Subcutaneous adipose tissue (tissue), 4 donors: ENCODE data around the gene LSM4. TPM values are rescaled to one million over a fixed set of nuclear protein-coding genes. Genes with fewer than 3 reads are reported as not detected.

Experiments
- CTCF ChIP-seq: fragments of 450-650 bp; IDR thresholded peaks from one replicate; pipeline ENCODE4 v1.5.1; 2016; ENCODE audit warnings: low read depth, mild to moderate bottlenecking, control low read depth, antibody characterized with exemption, moderate library complexity
- total RNA-seq, 4 donors: library from RNA; depleted of rRNA; stranded (reverse); fragments of >200 nt; gene quantifications; one replicate each; pipeline ENCODE4 v1.1.0, GENCODE V29; 2016

Gene LSM4
- total RNA-seq, 4 donors from 2014 or later, result 70.3 to 87.7 (median 81.4) TPM

GRCh38 chr19:18274219-18274780 is 48.6 kb downstream of the LSM4 start, which contains the start of gene IQCN:
IQCN (minus strand) TSS chr19:18274452; CDS start chr19:18269478, 4,974 bp downstream.
- no peak for TF ChIP-seq CTCF

GRCh38 chr19:18273561-18274218 is 49.2 kb downstream of the LSM4 start:
- TF ChIP-seq CTCF, result no peak

- no peak for TF ChIP-seq CTCF
These were observed 51.4 kb downstream of the LSM4 start for GRCh38 chr19:18271433-18271841.

- TF ChIP-seq CTCF, result no peak
These were observed 52.5 kb downstream of the LSM4 start for GRCh38 chr19:18270326-18270725.

- TF ChIP-seq CTCF, result no peak
These were observed 53.7 kb downstream of the LSM4 start for GRCh38 chr19:18269070-18269723.

- TF ChIP-seq CTCF, result no peak
These were observed 55.8 kb downstream of the LSM4 start for GRCh38 chr19:18266771-18267686.
